Nephron (organoid): Measurements from ENCODE around the gene ZFYVE1.

Source experiments
- H3K27ac Mint-ChIP-seq, 3 experiments: 2 replicates each; pipeline ENCODE4 v1.8.0; 2020; ENCODE audit warnings: mixed read lengths in 3 of 3, mild to moderate bottlenecking in 2 of 3, moderate library complexity in 1 of 3
- H3K27me3 Mint-ChIP-seq: 2 replicates; pipeline ENCODE4 v1.8.0; 2021; ENCODE audit warnings: low read depth, mild to moderate bottlenecking, moderate library complexity, mixed read lengths
- H3K36me3 Mint-ChIP-seq: 2 replicates; pipeline ENCODE4 v1.8.0; 2020; ENCODE audit warnings: low read depth, mixed read lengths
- H3K4me1 Mint-ChIP-seq: 2 replicates; pipeline ENCODE4 v1.8.0; 2020; ENCODE audit warnings: mixed read lengths
- H3K4me3 Mint-ChIP-seq, 3 experiments: 2 replicates each; pipeline ENCODE4 v1.8.0; 2020; ENCODE audit warnings: mild to moderate bottlenecking in 3 of 3, mixed read lengths in 3 of 3, moderate library complexity in 2 of 3
- H3K9me3 Mint-ChIP-seq: 2 replicates; pipeline ENCODE4 v1.8.0; 2020; ENCODE audit warnings: mixed read lengths
- TF ChIP-seq, protein P1 (sequence below), 3 experiments: fragments of 200-600 bp; sonication (generic); IDR thresholded peaks; one replicate each; pipeline ENCODE4 v1.5.0; 2021; ENCODE audit warnings: antibody characterized with exemption in 3 of 3; ENCODE audit not compliant: unreplicated experiment in 3 of 3

Gene ZFYVE1

DNA sequence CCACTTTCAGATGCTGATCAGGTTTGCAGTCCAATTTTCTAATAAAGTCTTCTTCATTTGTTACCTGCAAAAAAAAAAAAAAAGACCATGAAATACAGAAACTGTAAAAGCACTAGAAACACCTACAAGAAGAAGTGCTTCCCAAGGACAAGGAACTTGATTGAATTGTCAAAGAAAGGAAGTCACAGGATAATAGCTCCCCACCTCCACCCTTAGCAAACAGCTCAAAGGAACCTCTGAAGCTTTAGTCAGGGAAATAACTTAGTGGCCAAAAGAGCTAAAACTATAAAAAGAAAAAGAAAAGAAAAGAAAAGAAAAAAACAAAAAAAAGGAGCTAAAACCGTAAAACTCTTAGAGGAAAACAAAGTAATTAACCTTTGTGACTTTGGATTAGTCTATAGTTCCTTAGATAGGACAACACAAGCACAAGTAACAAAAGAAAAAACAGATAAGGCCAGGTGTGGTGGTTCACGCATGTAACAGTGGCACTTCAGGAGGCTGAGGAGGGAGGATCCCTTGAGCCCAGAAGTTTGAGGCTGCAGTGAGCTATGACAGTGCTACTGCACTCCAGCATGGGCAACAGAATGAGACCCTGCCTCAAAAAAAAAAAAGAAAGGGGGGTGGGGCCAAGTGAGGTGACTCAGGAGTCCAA lies 28.5 kb downstream of the ZFYVE1 start:
- no peaks in the 10 kb centered on the region for H3K9me3 Mint-ChIP-seq
- H3K27me3 Mint-ChIP-seq: no peaks in the 10 kb centered on the region
- H3K27ac Mint-ChIP-seq: no peak overlapping the region
- H3K36me3 Mint-ChIP-seq: peaks cover 44% of the 10 kb centered on the region
- H3K4me1 Mint-ChIP-seq: no peaks in the 10 kb centered on the region
- TF ChIP-seq, protein P1, sequence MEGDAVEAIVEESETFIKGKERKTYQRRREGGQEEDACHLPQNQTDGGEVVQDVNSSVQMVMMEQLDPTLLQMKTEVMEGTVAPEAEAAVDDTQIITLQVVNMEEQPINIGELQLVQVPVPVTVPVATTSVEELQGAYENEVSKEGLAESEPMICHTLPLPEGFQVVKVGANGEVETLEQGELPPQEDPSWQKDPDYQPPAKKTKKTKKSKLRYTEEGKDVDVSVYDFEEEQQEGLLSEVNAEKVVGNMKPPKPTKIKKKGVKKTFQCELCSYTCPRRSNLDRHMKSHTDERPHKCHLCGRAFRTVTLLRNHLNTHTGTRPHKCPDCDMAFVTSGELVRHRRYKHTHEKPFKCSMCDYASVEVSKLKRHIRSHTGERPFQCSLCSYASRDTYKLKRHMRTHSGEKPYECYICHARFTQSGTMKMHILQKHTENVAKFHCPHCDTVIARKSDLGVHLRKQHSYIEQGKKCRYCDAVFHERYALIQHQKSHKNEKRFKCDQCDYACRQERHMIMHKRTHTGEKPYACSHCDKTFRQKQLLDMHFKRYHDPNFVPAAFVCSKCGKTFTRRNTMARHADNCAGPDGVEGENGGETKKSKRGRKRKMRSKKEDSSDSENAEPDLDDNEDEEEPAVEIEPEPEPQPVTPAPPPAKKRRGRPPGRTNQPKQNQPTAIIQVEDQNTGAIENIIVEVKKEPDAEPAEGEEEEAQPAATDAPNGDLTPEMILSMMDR (IDR thresholded peaks at IDR 0.05; ENCODE audit: unreplicated experiment in 3 of 3): no peak
- no peak overlapping the region for H3K4me3 Mint-ChIP-seq

DNA sequence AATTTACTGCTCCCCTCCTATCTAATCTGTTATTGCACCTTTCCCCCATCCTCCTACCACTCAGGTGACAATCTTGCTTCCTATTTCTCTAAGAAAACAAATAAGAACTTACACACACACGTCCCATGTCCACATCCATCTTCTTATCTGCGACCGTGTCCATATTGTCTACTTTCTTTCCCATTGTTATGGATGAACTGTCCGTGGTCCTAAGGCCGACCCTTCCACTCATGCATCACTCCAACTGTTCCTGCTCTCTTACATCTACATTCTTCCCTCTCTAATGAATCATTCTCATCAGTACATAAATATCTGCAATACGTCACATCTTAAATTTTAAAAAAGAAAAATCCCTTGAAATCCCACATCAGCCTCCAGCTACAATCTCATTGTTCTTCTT lies 30.0 kb downstream of the ZFYVE1 start:
- Mint-ChIP-seq H3K4me1 (no peaks in the 10 kb centered on the region), H3K36me3 (peaks cover 57% of the 10 kb centered on the region), H3K27ac (no peak overlapping the region), H3K4me3 (no peak overlapping the region), H3K27me3 (no peaks in the 10 kb centered on the region), H3K9me3 (no peaks in the 10 kb centered on the region)
- TF ChIP-seq, protein P1 (IDR thresholded peaks at IDR 0.05; ENCODE audit: unreplicated experiment in 3 of 3): no peak

DNA sequence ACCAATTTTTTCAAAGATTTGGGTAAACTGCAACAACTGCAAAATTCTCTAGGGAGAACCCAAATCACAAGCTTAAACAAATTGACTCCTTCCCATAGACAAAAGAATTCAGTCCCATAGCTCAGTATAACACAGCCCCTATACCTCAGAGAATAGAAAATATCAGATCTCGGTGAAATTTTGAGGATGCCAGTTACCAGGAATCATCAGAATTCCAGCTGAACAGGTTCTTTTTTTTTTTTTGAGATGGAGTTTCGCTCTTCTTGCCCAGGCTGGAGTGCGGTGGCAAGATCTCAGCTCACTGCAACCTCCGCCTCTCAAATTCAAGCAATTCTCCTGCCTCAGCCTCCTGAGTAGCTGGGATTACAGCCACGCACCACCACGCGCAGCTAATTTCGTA lies 36.7 kb downstream of the ZFYVE1 start:
- Mint-ChIP-seq H3K4me1 (no peaks in the 10 kb centered on the region), H3K36me3 (peaks cover 39% of the 10 kb centered on the region), H3K27ac (no peak overlapping the region), H3K9me3 (no peaks in the 10 kb centered on the region), H3K27me3 (no peaks in the 10 kb centered on the region), H3K4me3 (no peak overlapping the region)
- TF ChIP-seq, protein P1 (IDR thresholded peaks at IDR 0.05; ENCODE audit: unreplicated experiment in 3 of 3): no peak

DNA sequence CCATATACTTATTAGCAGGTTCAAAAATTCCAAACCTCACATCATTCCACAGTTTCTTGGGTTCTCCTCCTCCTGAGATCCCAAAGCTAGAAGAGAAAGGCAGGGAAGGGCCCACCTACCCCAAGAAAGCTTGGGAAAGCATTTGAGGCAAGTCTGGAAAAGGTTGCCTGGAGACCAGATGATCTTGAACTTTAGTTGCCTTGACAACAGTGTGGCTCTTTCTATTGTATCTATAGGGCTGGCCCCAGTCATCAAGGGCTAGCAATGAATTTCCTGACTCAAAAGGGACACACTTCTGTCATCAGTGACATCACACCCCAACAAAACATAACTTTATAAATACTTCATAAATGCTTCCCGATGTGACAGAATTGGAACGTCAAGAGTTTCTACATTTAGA lies 40.0 kb downstream of the ZFYVE1 start:
- H3K36me3 Mint-ChIP-seq: peaks cover 42% of the 10 kb centered on the region
- H3K4me3 Mint-ChIP-seq: no peak overlapping the region
- TF ChIP-seq, protein P1 (IDR thresholded peaks at IDR 0.05; ENCODE audit: unreplicated experiment in 3 of 3): no peak
- no peak overlapping the region for H3K27ac Mint-ChIP-seq
- H3K27me3 Mint-ChIP-seq: no peaks in the 10 kb centered on the region
- no peaks in the 10 kb centered on the region for H3K9me3 Mint-ChIP-seq
- no peaks in the 10 kb centered on the region for H3K4me1 Mint-ChIP-seq

DNA sequence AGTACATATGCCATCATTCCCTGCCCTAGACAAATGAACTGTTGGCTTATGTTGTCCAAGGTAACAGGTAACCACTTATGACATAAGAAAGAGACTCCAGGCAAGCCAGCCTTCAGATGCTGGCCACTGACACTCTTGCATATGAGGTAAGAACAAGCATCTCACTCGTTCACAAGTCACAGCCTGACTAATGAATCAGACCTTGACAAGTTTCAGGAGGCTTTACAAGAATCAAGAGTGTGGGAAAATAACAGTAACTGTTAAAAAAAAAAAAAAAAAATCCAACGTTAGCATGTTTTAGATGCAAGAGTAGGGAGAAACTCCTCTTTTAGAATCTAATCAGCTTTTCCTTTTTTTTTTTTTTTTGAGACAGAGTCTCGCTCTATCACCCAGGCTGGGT lies 40.7 kb downstream of the ZFYVE1 start:
- H3K36me3 Mint-ChIP-seq: peaks cover 43% of the 10 kb centered on the region
- TF ChIP-seq, protein P1 (IDR thresholded peaks at IDR 0.05; ENCODE audit: unreplicated experiment in 3 of 3): no peak
- H3K27me3 Mint-ChIP-seq: no peaks in the 10 kb centered on the region
- H3K4me3 Mint-ChIP-seq: no peak overlapping the region
- H3K9me3 Mint-ChIP-seq: no peaks in the 10 kb centered on the region
- no peaks in the 10 kb centered on the region for H3K4me1 Mint-ChIP-seq
- H3K27ac Mint-ChIP-seq: no peak overlapping the region

DNA sequence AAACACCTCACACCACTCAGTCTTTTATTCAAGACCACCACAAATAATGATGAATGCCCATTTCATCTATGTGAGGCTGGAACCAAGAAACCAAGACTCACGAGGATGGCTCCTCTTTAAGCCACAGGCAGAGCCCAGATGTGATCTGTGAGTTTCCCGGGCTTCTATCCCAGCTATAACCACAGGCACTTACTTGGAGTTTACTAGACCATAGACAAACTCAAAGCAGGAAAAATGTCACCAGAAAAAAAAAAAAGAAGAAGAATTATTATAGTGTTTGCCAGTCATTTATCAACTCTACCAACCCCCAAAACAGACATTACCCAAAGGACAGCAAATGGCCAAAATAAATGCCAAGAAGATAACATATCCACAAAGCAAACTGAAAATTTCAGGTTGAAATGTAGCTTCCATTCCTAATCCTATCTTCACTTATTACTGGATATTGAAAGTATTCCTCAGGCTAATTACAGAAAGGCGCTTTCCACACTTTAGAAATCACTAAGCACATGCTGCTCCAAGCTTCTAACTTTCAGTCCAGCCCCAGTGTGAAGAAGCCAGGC lies 44.7 kb downstream of the ZFYVE1 start:
- Mint-ChIP-seq H3K9me3 (no peaks in the 10 kb centered on the region), H3K27ac (no peak overlapping the region), H3K36me3 (peaks cover 65% of the 10 kb centered on the region), H3K4me3 (no peak overlapping the region), H3K27me3 (no peaks in the 10 kb centered on the region), H3K4me1 (no peaks in the 10 kb centered on the region)
- TF ChIP-seq, protein P1 (IDR thresholded peaks at IDR 0.05; ENCODE audit: unreplicated experiment in 3 of 3): no peak
